RWPE2 (cell line): ENCODE data around the gene GALNT11.
A peak's percentile ranks its signal among the peaks of the same experiment; 100 is the strongest.

Source experiments
- ATAC-seq: fragments of 200-7000 bp; cut with Tn5 transposase; 3 replicates; pipeline ENCODE4 v1.9.1; 2021; ENCODE audit warnings: low read depth
- DNase-seq: peaks from one replicate; pipeline ENCODE4 v3.0.0-alpha.2; 2020; ENCODE audit warnings: low spot score
- H3K27ac ChIP-seq: fragments of 450-650 bp; 2 replicates; pipeline ENCODE4 v1.5.1; 2017; ENCODE audit warnings: mild to moderate bottlenecking; ENCODE audit not compliant: poor library complexity, severe bottlenecking
- H3K27me3 ChIP-seq: fragments of 250-450 bp; sonication (Bioruptor Pico); 2 replicates; pipeline ENCODE4 v1.5.1; 2021; ENCODE audit warnings: mild to moderate bottlenecking, moderate library complexity; ENCODE audit not compliant: insufficient read depth, poor library complexity, severe bottlenecking
- H3K36me3 ChIP-seq: fragments of 250-450 bp; sonication (Bioruptor Pico); 2 replicates; pipeline ENCODE4 v1.5.1; 2020; ENCODE audit warnings: low read depth, mild to moderate bottlenecking, moderate library complexity
- H3K4me1 ChIP-seq: fragments of 250-450 bp; sonication (Bioruptor Pico); 2 replicates; pipeline ENCODE4 v1.5.1; 2021; ENCODE audit warnings: mild to moderate bottlenecking, moderate library complexity; ENCODE audit not compliant: insufficient read depth, poor library complexity, severe bottlenecking
- H3K4me3 ChIP-seq: fragments of 250-450 bp; sonication (Bioruptor Pico); 2 replicates; pipeline ENCODE4 v1.5.1; 2021; ENCODE audit warnings: mild to moderate bottlenecking, moderate library complexity; ENCODE audit not compliant: severe bottlenecking
- H3K9me3 ChIP-seq: fragments of 250-450 bp; sonication (Bioruptor Pico); 2 replicates; pipeline ENCODE4 v1.5.1; 2021; ENCODE audit warnings: mild to moderate bottlenecking, moderate library complexity; ENCODE audit not compliant: severe bottlenecking
- CTCF ChIP-seq: fragments of 450-650 bp; IDR thresholded peaks from one replicate; pipeline ENCODE4 v1.5.1; 2017; ENCODE audit warnings: mild to moderate bottlenecking, moderate library complexity; ENCODE audit not compliant: poor library complexity, severe bottlenecking

GALNT11 gene

GRCh38 chr7:152025077-152025936, at the start of gene GALNT11:
Gene GALNT11, plus strand, starts transcription at chr7:152025674. Its CDS starts 68,554 bp downstream, at chr7:152094228.
- no peaks in the 10 kb centered on the region for H3K4me1 ChIP-seq
- peak; percentile 72 for DNase-seq
- peaks cover 13% of the 10 kb centered on the region for H3K36me3 ChIP-seq
- H3K27me3 ChIP-seq = no peaks in the 10 kb centered on the region
- peak; percentile 46 for TF ChIP-seq CTCF
- H3K4me3 ChIP-seq = peak within 1 kb of the TSS; percentile 92
- peak within 1 kb of the TSS; percentile 40 for H3K27ac ChIP-seq
- H3K9me3 ChIP-seq = peaks cover 4% of the 10 kb centered on the region
- ATAC-seq = peak; percentile 97

- Histone ChIP-seq H3K36me3 (no peaks in the 10 kb centered on the region), H3K27ac (no peak overlapping the region), H3K4me3 (no peak overlapping the region), H3K4me1 (no peaks in the 10 kb centered on the region), H3K27me3 (peaks cover 3% of the 10 kb centered on the region), H3K9me3 (no peaks in the 10 kb centered on the region)
- ATAC-seq = no peak
- no peak for TF ChIP-seq CTCF
- no peak for DNase-seq
These were observed 46.9 kb upstream of the GALNT11 start for GRCh38 chr7:151978616-151979015.

GRCh38 chr7:151981223-151981622, 44.3 kb upstream of the GALNT11 start:
- no peak for DNase-seq
- no peak overlapping the region for H3K4me3 ChIP-seq
- no peaks in the 10 kb centered on the region for H3K9me3 ChIP-seq
- no peak overlapping the region for H3K27ac ChIP-seq
- ATAC-seq = no peak
- no peaks in the 10 kb centered on the region for H3K4me1 ChIP-seq
- H3K36me3 ChIP-seq = no peaks in the 10 kb centered on the region
- H3K27me3 ChIP-seq = no peaks in the 10 kb centered on the region
- TF ChIP-seq CTCF = no peak

GRCh38 chr7:151982806-151983205, 42.7 kb upstream of the GALNT11 start:
- no peak for DNase-seq
- H3K9me3 ChIP-seq = no peaks in the 10 kb centered on the region
- H3K4me1 ChIP-seq = no peaks in the 10 kb centered on the region
- TF ChIP-seq CTCF = no peak
- H3K27ac ChIP-seq = no peak overlapping the region
- H3K4me3 ChIP-seq = no peak overlapping the region
- ATAC-seq = no peak
- H3K36me3 ChIP-seq = no peaks in the 10 kb centered on the region
- H3K27me3 ChIP-seq = no peaks in the 10 kb centered on the region

- H3K27me3 ChIP-seq = no peaks in the 10 kb centered on the region
- no peak for DNase-seq
- H3K4me3 ChIP-seq = no peak overlapping the region
- H3K36me3 ChIP-seq = no peaks in the 10 kb centered on the region
- no peaks in the 10 kb centered on the region for H3K4me1 ChIP-seq
- ATAC-seq = no peak
- no peaks in the 10 kb centered on the region for H3K9me3 ChIP-seq
- no peak overlapping the region for H3K27ac ChIP-seq
- TF ChIP-seq CTCF = no peak
These were observed 40.9 kb upstream of the GALNT11 start for GRCh38 chr7:151984612-151985011.
